DND-41 (cell line): Measurements from ENCODE around the gene CACNA1I.

Experiments
- CTCF ChIP-seq: IDR thresholded peaks from 2 replicates; pipeline ENCODE4 v1.5.1; 2012; ENCODE audit warnings: borderline replicate concordance, low read length, moderate library complexity, mild to moderate bottlenecking; ENCODE audit not compliant: poor library complexity, severe bottlenecking; ENCODE audit errors: extremely low read depth
- EZH2 ChIP-seq: IDR thresholded peaks from 3 replicates; pipeline ENCODE4 v1.6.1; 2012; ENCODE audit warnings: borderline replicate concordance, low read depth, mild to moderate bottlenecking, moderate library complexity, low read length, inconsistent platforms; ENCODE audit not compliant: severe bottlenecking

GRCh38 chr22:39560127-39560526, 10.4 kb upstream of the CACNA1I start:
- TF ChIP-seq CTCF (no peak), EZH2 (no peak)
